HG02852 (cell line): ENCODE results near the gene NAT14.
"Not testable (repeated sequence)": the region's sequence is repeated elsewhere in the genome, so short reads cannot be mapped to it uniquely, and the experiment has no call there.

Experiments
- ATAC-seq: cut with Tn5 transposase; IDR thresholded peaks from one replicate; pipeline ENCODE4 v1.9.1; 2021; ENCODE audit warnings: mild to moderate bottlenecking, moderate library complexity; ENCODE audit not compliant: unreplicated experiment

The NAT14 gene

DNA sequence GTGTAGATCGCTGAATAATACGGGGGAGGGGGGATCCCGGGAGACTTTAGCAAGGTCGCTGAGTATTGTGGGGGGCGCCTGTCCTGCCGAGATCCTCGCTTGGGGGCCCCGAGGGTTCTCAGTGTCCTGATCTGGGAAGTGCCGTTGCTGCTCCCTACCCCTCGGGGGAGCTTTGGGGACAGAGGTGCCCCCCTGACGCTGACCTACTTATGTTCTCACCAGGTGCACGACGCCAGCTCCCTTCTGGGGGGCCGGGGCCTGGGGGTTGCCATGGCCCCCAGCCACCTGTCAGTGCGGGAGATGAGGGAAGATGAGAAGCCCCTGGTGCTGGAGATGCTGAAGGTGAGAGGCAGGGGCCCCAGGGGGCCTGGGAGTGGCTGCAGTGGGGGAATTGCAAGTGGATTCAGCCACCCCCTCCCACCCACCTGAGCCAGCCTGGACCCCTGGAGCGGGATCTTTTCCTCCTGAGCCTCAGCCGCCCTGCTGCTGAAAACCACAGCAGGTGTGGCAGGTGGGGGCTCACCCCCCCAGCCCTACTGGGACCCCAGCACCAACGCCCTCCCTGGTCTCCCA is 537 bp downstream of the NAT14 start:
- no peak for ATAC-seq

GRCh38 chr19:55486043-55486970 is 1.3 kb downstream of the NAT14 start:
- ATAC-seq: no peak

DNA sequence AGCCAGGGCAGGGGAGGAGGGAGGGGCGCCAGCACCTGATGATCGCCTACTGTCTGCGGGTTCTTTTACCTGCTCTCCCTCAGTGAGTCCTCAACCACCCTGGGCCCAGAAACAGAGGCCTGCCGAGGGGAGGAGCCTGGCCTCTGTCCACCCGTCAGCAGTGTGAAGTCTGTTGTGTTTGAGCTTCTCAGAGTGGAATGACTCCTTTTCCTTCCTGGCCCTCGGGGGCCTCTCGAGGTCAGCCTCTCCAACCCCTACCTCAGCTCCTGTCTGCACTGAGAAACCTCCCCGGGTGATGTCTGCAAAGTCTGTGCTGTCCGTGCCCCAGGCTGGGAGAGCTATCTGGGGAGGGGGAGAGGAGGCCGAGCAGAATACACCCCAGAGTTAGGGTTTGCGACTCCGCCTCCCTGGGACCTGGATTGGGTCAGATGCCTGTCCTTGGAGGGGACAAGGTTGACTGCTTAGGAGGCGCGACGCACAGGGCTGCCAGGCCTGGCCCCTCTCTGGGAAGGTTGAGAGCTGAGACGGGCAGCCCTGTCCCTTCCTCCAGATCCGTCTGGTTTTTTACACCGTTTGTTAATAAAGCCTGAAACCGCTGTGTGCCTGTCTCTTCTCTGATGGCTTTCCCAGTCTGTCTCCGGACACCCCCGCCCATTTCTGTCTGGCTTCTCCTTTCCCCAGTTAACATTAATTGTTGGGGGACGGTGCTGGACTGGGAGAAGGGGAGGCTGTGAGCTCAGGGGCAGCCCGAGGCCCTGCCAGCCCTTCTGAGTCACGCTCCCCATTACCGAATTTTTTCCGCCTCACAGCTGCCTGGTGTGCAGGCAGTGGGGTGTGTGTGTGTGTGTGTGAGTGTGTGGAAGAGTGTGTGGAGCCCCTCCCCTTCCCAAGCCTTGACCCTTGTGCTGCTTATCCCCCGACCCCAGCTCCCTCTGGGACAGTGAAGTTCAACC is 2.3 kb downstream of the NAT14 start:
- ATAC-seq: no peak

DNA sequence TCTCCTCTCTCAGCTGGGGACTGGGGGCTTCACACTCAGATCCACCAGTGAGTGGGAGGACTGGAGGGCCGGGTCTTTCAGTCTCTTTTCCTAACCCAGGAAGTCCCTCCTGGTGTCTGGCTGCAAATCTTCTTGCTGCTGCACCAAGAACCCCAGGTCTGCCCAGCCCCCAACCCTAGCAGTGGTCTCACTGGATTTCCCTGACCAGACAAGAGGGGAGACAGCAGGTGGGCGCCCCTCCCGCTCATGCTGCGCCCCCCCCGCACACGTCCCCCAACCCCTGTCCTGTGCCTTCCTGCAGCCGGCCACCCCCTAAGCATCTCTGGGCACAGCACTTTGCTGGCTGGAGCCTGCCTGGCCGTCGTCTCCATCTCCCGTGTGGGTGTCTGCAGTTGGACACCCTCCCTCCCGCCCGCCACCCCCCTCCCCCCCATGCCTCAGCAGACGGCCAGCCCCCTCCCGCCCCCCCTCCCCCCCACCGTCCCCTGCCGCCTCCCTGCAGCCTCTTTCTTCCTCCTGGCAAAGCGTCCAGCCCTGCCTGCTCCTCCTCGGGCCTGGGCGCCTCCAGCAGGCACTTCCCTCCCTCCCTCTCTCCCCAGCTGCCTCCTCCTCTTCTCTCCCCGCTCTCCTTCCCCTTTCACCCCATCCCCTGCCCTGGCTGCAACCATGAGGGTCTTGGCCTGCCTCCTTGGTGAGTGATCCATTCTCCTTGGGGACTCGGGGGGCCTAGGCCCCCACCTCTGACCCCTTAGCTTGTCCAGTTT is 3.1 kb downstream of the NAT14 start, which contains the start of gene SSC5D:
Gene SSC5D, plus strand, starts transcription at position 513 of the 764 bp plus-strand sequence. Its CDS starts 154 bp downstream, at position 667.
- ATAC-seq: no peak

DNA sequence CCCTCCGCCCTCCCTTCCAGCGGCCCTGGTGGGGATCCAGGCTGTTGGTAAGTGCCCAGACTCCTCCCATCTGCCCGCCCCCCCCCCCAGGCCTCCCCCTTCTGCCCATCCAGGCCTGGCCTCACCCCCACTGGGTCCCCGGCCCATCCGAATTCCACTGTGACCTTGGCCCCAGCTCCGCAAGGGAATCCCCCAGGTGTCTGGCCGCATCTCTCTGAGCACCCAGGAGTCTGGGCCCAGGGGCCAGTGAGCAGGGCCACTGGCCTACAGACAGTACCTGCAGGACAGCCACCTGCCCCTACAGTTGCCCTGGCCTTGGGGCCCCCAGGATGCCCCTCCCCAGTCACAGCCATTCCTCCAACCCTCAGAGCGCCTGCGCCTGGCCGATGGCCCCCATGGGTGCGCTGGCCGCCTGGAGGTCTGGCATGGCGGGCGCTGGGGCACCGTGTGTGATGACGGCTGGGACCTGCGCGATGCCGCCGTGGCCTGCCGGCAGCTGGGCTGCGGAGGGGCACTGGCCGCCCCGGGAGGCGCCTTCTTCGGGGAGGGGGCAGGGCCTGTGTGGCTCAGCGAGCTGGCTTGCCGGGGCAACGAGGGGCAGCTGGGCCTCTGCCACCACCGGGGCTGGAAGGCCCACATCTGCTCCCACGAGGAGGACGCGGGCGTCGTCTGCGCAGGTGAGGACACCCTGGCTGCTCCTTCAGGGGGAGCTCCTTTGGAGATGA is 4.2 kb downstream of the NAT14 start:
- no peak for ATAC-seq

- ATAC-seq: no peak
These were observed 4.9 kb downstream of the NAT14 start for GRCh38 chr19:55489711-55490477.

- ATAC-seq: no peak
These were observed 5.8 kb downstream of the NAT14 start for GRCh38 chr19:55490478-55491432.

GRCh38 chr19:55491546-55492360 is 6.8 kb downstream of the NAT14 start:
- ATAC-seq: no peak

- ATAC-seq: no peak
These were observed 7.5 kb downstream of the NAT14 start for GRCh38 chr19:55492362-55492944.

DNA sequence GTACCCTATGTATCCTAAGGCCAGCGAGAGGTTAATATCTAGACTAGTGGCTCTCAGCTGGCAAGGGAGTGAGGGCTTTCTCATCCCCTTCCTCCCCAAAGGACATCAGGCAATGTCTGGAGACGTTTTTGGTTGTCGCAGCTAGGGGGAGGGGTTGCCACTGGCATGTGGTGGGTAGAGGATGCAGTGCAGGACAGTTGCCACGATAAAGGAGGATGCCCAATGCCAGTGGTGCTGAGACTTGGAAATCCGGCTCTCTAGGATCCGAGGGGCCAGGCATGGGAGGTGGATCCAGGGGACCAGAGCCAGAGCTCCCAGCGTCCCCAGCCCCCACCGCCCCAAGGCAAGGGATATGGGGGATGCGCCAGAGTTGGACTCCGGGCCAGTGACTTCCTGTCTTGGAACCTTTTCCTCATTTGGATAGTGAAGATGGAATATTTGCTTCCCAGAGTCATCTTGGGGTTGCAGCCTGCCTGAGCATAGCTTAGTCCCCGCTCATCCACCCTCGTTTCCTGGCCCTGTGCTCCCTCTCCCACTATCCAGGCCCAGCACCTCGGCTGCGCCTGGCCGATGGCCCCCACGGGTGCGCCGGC is 8.2 kb downstream of the NAT14 start:
- ATAC-seq: no peak

- no peak for ATAC-seq
These were observed 8.7 kb downstream of the NAT14 start for GRCh38 chr19:55493645-55494171.

DNA sequence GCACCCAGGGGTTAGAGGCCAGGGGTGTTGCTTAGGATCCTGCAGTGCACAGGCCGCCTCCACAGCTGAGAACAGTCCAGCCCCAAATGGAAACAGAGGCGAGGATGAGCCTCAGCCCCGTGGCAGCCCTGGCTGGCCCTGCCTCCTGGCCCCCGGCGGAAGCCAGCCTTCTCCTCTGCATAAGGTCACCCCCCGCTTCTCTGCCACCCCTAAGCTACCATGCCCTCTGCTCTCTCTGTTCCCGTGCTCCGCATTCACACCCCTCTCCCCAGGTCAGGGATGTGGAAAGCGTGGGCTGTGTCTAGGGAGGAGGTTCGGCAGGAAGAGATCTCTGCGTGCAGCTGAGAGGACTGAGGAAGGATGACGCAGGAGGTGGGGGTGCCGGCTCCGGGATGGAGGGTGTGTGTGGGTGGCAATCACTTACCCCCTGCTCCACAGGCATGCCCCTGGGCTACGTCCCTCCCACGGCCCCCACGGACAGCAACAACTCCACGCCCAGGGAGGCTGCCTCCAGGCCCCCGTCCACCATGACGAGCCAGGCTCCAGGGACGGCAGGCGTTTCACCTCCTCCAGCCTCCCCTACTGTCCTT is 9.3 kb downstream of the NAT14 start:
- ATAC-seq: no peak

- ATAC-seq: no peak
These were observed 10.8 kb downstream of the NAT14 start for GRCh38 chr19:55495646-55496349.

DNA sequence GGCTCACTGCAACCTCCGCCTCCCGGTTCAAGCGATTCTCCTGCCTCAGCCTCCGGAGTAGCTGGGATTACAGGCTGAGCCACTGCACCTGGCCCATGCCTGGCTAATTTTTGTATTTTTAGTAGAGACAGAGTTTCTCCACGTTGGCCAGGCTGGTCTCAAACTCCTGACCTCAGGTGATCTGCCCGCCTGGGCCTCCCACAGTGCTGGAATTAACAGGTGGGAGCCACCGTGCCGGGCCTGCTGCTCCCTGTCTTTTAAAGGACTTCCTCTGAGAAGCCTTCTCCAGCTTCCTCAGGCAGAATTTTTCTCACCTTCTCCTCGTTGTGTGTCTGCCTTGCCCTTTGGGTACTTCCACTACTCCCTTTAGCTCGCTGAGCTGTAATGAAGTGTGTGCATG is 11.8 kb downstream of the NAT14 start:
- ATAC-seq: not testable (repeated sequence)

GRCh38 chr19:55497763-55498162 is 12.8 kb downstream of the NAT14 start:
- no peak for ATAC-seq
